Tongue (tissue), 2 donors: ENCODE data around the gene NR4A1. TPM values are rescaled to one million over a fixed set of nuclear protein-coding genes. Genes with fewer than 3 reads are reported as not detected.

Source experiments
- DNase-seq: peaks from one replicate; pipeline ENCODE4 v3.0.0-alpha.2; 2015
- total RNA-seq: library from RNA; depleted of rRNA; stranded (reverse); fragments of >200 nt; gene quantifications from one replicate; pipeline ENCODE4 v1.2.3, GENCODE V29; 2014

NR4A1 gene
- total RNA-seq, 1 donor from 2014 or later = 65.6 TPM

- no peak for DNase-seq
These were observed 32.7 kb upstream of the NR4A1 start for GRCh38 chr12:52018433-52019112.

- no peak for DNase-seq
These were observed 32.0 kb upstream of the NR4A1 start for GRCh38 chr12:52019113-52019770.

GRCh38 chr12:52020539-52021336 is 30.5 kb upstream of the NR4A1 start:
- peak; percentile 81 for DNase-seq

- DNase-seq = no peak
These were observed 28.4 kb upstream of the NR4A1 start for GRCh38 chr12:52022841-52023181.

- DNase-seq = peak; percentile 88
These were observed 27.9 kb upstream of the NR4A1 start for GRCh38 chr12:52023182-52023975.

- no peak for DNase-seq
These were observed 27.1 kb upstream of the NR4A1 start for GRCh38 chr12:52023976-52024688.

- DNase-seq = no peak
These were observed 26.4 kb upstream of the NR4A1 start for GRCh38 chr12:52024845-52025230.

- peak; percentile 65 for DNase-seq
These were observed 25.0 kb upstream of the NR4A1 start for GRCh38 chr12:52026263-52026662.

GRCh38 chr12:52027085-52027843 is 24.0 kb upstream of the NR4A1 start:
- peak; percentile 67 for DNase-seq

- DNase-seq = peak; percentile 79
These were observed 21.6 kb upstream of the NR4A1 start for GRCh38 chr12:52029685-52030084.

GRCh38 chr12:52032446-52032803 is 18.8 kb upstream of the NR4A1 start:
- peak; percentile 91 for DNase-seq

GRCh38 chr12:52032804-52033445 is 18.3 kb upstream of the NR4A1 start:
- peak; percentile 99 for DNase-seq

GRCh38 chr12:52033446-52034140 is 17.6 kb upstream of the NR4A1 start:
- DNase-seq = no peak

GRCh38 chr12:52035190-52035589 is 16.1 kb upstream of the NR4A1 start:
- DNase-seq = peak; percentile 64

GRCh38 chr12:52035926-52036325 is 15.3 kb upstream of the NR4A1 start:
- DNase-seq = no peak

- peak; percentile 94 for DNase-seq
These were observed 14.6 kb upstream of the NR4A1 start for GRCh38 chr12:52036587-52037171.

GRCh38 chr12:52037248-52037861 is 13.9 kb upstream of the NR4A1 start:
- peak; percentile 62 for DNase-seq

- DNase-seq = no peak
These were observed 12.8 kb upstream of the NR4A1 start for GRCh38 chr12:52038447-52038846.

GRCh38 chr12:52041035-52041434 is 10.2 kb upstream of the NR4A1 start:
- no peak for DNase-seq
